Stimulated activated CD4-positive, alpha-beta T cell treated with anti-CD3 and anti-CD28 coated beads, Interleukin-1b, Interleukin-23, amount 100 ng/mL, for 24 hours (primary cell): Measurements from ENCODE around the gene ZBTB7B.

Experiments used
- DNase-seq, 4 experiments: peaks; one replicate each; pipeline ENCODE4 v3.0.0-alpha.2; 2020; ENCODE audit warnings: low read depth in 4 of 4, low spot score in 1 of 4

ZBTB7B gene

DNA sequence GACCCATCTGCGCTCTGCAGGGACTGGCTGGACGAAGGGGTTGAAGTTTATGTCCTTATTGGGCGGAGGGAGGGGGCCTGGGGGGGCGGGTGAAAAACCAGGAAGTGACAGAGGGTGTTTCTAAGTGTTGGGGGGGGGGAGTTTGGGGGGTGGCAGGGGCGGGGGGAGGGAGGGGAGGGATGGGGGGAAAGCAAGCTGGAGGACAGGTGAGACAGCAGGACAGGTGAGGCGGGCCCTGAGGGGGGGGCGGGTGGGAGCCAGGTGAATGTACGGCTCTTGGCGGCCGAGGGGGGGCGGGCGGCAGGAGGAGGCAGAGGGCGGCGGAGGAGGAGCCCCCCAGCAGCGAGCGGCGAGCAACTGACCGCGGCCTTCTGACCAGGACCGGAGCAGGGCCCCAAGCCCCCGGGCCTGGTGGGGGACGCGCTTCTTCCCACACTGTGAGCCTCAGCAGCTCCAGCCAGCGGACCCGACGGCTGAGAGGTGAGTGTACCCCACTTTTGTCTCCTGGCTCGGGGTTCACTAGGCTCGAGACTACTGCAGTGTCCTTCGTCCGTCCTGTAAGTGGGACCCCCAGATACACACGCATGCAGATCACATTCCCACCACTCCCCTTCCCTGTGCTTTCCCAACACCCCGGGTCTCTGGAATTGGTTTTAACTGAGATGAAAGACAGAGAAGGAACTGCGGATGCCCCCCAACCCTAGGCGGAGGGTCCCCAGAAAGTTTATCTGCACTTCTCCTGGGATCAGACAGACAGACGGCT is at the start of gene ZBTB7B:
ZBTB7B (plus strand) TSS at position 339 of the 763 bp plus-strand sequence. CDS start 11,859 bp downstream, outside the sequence.
- no peak for DNase-seq

DNA sequence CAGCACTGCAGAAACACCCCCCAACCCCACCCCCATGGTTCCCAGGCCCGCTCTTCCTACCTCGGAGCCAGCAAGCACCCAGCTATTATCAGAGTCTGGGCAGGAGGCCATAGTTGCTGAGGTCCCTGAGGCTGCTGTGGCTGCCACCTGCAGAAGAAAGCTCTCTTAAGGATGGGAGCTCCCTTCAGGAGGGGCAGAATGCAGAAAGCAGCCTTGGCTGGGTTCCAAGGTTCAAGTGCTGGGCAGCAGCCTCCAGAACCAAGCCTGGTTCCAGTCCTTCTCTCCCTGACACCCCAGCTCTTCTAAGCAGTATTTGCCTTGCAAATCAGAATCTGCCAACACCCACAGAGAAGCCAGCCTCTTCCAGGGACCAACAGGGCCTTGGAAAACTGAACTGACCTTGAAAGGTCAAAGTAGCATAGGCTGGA is 49.0 kb upstream of the ZBTB7B start:
- no peak for DNase-seq

DNA sequence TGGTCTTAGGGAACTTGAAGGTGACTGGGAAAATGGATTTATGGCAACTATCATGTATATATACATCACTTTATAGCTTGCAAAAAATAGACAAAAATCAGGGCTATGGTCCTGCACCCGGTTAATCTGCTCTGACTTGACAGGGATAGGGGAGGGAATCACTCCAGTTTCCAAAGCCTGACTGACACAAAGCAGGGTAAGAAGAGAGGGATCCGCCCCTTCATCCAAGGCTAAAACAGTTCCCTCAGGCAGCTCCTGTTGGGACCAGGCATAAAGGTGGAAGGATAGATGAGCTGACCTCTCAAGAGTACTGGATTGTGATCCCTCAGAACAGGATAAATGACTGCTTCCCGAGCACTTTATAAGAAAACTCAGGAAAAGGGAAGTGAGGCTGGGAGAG is 48.1 kb upstream of the ZBTB7B start:
- DNase-seq = no peak

- DNase-seq = peak in 2 of 4 experiments; percentile 58 to 60
Measured at GRCh38 chr1:154955039-154955717, 47.4 kb upstream of the ZBTB7B start.

GRCh38 chr1:154955718-154956543 is 46.7 kb upstream of the ZBTB7B start, which contains the start of gene PBXIP1:
TSS of gene PBXIP1 (minus strand) at chr1:154956099. CDS start at chr1:154953721, 2,378 bp downstream.
- DNase-seq = peak in 3 of 4 experiments; percentile 49 to 69 (median 52)

GRCh38 chr1:154956544-154956941 is 46.1 kb upstream of the ZBTB7B start:
- no peak for DNase-seq

DNA sequence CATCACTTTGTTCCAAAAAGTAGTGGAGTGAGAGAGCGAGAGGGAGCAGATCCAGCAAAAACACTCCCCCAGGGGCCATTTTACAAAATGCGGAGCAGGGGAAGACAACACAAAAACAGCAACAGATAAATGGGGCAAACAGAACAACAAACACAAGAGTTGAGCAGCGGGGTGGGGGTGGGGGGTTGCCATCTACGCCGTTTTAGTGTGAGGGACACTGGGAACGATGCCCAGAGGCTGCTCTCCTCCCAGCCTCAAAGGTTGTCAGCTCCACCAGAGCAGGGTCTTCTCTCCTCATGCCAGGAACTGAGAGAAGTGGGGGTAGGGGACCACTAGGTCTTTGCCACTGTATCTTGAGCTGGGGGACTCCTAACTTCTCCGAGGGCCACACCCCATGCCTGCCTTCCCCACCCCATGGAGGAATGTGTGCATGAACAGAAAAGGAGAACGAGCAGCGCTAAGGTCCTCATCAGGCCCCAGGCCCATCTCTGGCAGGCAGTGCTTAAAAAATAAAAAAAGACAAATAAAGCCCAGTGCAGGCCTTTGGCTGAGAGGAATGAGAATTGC is 45.4 kb upstream of the ZBTB7B start:
- DNase-seq = no peak

GRCh38 chr1:154958036-154958435 is 44.6 kb upstream of the ZBTB7B start:
- no peak for DNase-seq

GRCh38 chr1:154958681-154959425 is 43.7 kb upstream of the ZBTB7B start:
- no peak for DNase-seq

- no peak for DNase-seq
Measured at GRCh38 chr1:154959426-154959780, 43.2 kb upstream of the ZBTB7B start.

DNA sequence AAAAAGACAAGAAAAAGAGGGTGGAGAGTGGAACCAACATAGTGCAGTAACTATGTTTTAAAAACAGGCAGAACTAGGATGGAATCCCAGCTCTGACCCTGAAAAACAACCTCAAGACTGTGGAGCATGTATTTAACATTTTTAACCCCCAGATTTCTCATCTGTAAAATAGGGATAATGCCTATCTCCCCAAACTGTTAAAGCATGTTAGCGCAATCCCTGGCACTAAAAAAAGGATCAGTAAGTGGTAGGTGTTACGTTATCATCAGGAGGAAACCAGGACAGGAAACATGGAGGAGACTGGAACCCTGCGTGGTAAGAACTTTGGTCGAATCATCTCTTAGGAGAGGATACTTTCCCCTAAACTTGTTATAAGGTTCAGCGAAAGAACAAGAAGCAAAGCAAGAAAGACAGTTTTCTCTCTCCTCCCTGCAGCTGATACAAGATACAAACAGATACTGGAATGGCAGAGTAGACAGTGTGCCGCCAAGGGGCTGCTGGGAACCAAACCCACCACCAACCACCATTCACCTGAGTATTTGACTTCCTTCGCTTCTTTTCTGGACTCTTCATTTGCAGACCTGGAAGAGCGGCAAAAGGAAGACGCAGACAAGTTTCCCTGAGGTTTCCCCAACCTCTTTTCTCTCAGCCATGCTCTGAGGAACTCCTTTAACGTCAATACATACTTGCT is 42.0 kb upstream of the ZBTB7B start:
- no peak for DNase-seq

DNA sequence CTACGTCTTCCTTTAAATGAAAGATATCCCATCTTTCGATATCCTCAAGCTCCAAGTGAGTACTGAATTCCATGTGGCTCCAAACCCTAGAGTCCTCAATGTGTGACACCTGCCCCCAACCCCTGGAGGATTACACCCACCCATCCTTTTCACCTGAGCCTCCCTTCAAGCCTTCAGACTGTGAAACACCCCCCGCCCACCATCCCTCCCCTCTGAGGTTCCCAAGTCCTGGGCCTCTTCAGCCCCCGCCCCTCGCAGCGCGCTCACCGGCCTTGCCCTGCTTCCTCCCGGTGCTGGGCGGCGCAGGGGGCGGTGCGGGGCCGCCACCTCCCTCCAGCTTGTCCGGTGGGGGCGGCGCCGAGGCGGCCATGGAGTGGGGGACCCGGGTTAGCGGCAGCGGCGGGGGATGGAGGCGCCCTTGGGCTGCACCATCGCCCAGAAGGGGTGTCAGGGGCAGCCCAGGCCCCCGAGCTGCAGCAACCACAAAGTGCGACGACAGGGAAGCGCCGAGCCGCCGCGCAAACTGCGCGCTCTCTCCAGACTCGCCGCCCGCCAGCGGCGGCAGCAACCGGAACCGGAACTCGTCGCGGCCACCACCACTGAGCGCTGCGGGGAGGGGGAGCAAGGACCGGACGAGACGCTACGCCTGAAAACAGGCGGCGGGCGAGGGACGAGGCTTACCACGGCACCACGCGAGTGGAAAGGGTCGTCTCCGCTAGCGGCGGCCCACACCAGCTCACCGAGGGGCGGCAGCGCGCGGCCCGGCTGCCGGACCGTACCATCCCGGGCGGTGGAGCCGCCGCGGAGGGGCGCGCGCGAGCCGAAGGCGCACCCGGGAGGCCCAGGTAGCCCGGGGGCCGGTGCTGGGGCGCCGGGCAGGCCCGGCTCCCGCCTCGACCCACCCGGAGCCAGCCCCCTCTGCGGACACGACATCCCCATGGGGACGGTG is 41.1 kb upstream of the ZBTB7B start, which contains the start of gene PYGO2:
PYGO2 (minus strand) TSS at position 576 of the 949 bp plus-strand sequence; CDS start at position 370, 206 bp downstream.
- peak; percentile 57 to 88 (median 70) for DNase-seq

DNA sequence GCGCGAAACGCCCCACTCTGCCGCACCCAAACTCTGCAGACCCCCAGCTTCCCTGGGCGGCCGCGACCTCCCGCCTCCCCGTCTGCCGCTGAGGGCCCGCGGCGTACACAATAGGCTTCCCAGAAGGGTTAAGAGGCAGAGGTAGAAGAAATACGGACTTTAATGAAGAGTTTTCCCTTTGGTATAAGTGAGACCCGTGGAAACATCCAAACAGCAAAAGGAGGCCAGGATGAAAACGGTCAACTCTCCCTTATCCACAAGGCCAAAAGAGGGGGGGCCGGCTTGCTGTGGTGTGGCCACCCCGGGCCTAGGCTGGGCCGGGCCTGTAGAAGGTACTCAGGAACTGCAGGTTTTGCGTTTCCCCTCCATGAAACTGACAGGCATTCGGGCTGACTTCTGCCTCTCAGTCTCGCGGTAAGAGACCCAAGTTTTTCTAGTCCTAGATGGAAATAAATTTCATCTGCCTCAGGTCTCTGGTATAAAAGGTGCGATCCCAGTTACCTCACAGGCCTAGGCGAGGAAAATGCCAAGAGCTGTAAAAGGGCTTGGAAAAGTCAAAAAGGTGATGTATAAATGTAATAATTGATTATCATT is 40.3 kb upstream of the ZBTB7B start:
- no peak for DNase-seq

DNA sequence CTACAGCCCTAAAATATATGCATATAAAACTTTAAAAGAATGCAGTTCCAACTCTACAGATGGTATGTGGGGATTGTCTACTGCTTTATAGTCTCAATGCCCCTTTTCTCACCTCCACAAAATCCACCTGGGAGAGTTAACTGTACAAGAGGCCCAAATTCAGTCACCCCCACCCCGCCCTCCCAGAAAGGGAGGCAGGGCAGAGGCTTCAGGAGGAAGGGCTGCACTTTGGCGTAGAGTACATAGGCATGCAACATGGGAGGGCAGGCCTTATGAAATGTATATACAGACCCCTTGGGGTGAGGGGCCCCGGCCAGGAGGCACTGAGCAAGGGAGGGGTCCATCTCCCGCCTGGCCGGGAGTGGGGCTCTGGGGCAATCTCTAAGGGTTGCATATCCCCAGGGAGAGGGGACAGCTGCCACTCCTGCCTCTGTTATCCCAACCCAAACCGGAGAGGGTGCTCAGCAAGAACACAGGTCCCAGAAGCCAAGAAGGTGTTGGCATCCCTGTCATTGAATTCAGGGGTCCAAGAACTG is 39.7 kb upstream of the ZBTB7B start:
- DNase-seq = no peak

DNA sequence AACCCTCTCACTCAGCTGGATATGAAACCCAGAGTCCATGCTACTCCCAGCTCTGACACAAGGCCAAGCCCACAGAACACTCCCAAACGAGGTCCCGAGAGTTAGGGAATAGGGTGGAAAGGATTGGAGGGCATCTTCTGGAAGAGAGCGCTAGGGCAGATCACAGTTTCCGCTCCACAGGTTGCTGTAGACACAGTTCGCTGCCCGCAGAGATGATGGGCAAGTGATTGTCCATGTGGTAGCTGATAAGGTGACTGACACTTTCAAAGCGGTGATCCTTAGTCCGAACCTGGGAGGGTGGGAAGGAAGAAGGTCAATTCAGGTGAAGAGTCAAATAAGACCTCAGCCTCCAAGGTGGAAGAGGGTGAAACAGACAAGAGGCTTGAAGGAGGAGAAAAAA is 39.0 kb upstream of the ZBTB7B start:
- no peak for DNase-seq

GRCh38 chr1:154964359-154964758 is 38.2 kb upstream of the ZBTB7B start:
- DNase-seq = no peak

GRCh38 chr1:154966111-154966510 is 36.5 kb upstream of the ZBTB7B start:
- no peak for DNase-seq

DNA sequence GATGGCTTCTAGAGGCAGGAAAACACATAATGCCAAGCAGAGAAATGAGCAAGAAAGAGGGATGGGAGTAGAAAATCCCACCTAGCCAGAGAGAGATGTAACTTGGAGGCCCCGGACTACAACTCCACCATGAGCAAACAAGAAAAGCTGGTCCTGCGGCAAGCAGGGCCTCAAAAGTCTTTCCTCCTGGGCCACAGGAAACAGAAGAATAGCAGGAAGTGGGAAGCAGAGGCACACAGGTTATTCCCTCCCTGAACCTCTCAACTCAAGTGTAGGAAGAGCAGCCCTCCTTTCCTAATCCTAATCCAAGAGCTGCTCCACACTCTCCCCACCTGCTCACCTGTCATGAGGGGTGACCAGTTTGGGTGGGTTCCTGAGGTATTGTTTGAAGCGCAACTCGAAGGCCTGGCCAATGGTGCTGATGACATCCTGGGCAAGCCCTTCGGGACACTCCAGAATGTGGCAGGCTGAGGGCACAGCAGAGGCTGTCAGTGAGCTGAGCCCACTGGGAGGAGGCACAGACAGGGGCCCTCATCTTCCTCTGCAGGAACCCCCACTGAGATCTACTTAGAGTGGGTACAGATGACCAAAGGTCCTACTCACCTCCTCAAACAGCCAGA is 35.2 kb upstream of the ZBTB7B start:
- no peak for DNase-seq
